ENCODE results near the gene PRKD1. TPM values are rescaled to one million over a fixed set of nuclear protein-coding genes. Genes with fewer than 3 reads are reported as not detected.

The PRKD1 gene
- total RNA-seq, 1 experiment from 2014 or later: 3.2 TPM

GRCh38 chr14:29536886-29537511, 390.6 kb downstream of the PRKD1 start:
- no peak overlapping the region for H3K4me3 ChIP-seq (ENCODE audit: insufficient read depth, low read depth, low read length)
- no peaks in the 10 kb centered on the region for H3K27me3 ChIP-seq (ENCODE audit: control insufficient read depth, insufficient read depth, low read length)
- H3K36me3 ChIP-seq (replicated peaks; ENCODE audit: control insufficient read depth, insufficient read depth, low read length): no peaks in the 10 kb centered on the region
- no peak for DNase-seq

- Histone ChIP-seq H3K4me3 (ENCODE audit: insufficient read depth, low read depth, low read length) (no peak overlapping the region), H3K27me3 (ENCODE audit: control insufficient read depth, insufficient read depth, low read length) (no peaks in the 10 kb centered on the region), H3K36me3 (replicated peaks; ENCODE audit: control insufficient read depth, insufficient read depth, low read length) (no peaks in the 10 kb centered on the region)
- DNase-seq: peak; percentile 33
Observed at GRCh38 chr14:29529418-29529817, 398.2 kb downstream of the PRKD1 start.

DNA sequence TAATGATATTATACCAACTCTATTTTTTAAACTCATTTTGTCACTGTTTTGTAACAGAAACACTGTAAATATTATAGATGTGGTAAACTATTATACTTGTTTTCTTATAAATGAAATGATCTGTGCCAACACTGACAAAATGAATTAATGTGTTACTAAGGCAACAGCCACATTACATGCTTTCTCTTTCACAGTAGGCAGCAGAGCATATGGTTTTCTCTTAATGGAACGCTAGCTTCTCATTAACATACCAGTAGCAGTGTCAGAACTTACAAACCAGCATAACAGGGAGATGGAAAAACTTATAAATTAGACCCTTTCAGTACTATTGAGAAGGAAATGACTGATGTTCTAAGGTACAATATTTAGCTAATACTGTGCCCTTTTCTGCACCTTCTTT, 398.8 kb downstream of the PRKD1 start:
- Histone ChIP-seq H3K4me3 (ENCODE audit: insufficient read depth, low read depth, low read length) (no peak overlapping the region), H3K27me3 (ENCODE audit: control insufficient read depth, insufficient read depth, low read length) (no peaks in the 10 kb centered on the region), H3K36me3 (replicated peaks; ENCODE audit: control insufficient read depth, insufficient read depth, low read length) (no peaks in the 10 kb centered on the region)
- DNase-seq: no peak

DNA sequence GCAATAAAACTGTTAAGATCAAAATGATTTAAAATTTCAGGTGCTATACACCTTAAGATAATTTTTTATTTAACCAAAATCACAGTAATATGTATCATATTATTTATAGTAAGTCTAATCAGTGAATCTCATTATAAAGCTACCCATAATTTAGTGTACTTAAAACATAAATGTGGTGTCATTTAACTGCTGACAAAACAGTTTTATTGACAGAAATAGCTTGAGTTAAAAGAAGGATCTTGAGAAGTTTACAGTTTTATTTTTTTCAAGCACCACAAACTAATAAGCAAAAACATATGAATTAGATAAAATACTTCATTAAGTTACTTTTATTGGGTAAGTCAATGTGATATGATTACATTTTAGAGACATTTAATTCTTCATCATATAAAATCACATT, 400.4 kb downstream of the PRKD1 start:
- no peak for DNase-seq
- no peak overlapping the region for H3K4me3 ChIP-seq (ENCODE audit: insufficient read depth, low read depth, low read length)
- H3K36me3 ChIP-seq (replicated peaks; ENCODE audit: control insufficient read depth, insufficient read depth, low read length): no peaks in the 10 kb centered on the region
- no peaks in the 10 kb centered on the region; the same call in 1 of the 2 replicates for H3K27me3 ChIP-seq (ENCODE audit: control insufficient read depth, insufficient read depth, low read length)
